Neural progenitor cell (in vitro differentiated cells): ENCODE measurements around the gene INPP5D. TPM values are rescaled to one million over a fixed set of nuclear protein-coding genes. Genes with fewer than 3 reads are reported as not detected.
"Not testable (repeated sequence)": the region's sequence is repeated elsewhere in the genome, so short reads cannot be mapped to it uniquely, and the experiment has no call there.

Source experiments
- DNase-seq: peaks from one replicate; pipeline ENCODE4 v3.0.0-alpha.2; 2016; ENCODE audit warnings: low spot score
- H2AFZ ChIP-seq: fragments of 200-600 bp; sonication (generic); replicated peaks from 2 replicates; pipeline ENCODE4 v1.6.1; 2016; ENCODE audit warnings: antibody characterized with exemption
- H3F3A ChIP-seq: fragments of 200-600 bp; sonication (generic); 2 replicates; pipeline ENCODE4 v1.6.1; 2016; ENCODE audit warnings: antibody characterized with exemption, low read depth
- H3K27ac ChIP-seq: fragments of 200-600 bp; sonication (generic); 2 replicates; pipeline ENCODE4 v1.5.1; 2016; ENCODE audit warnings: mild to moderate bottlenecking
- H3K27me3 ChIP-seq: fragments of 200-600 bp; sonication (generic); 2 replicates; pipeline ENCODE4 v1.6.1; 2016; ENCODE audit warnings: mild to moderate bottlenecking, moderate library complexity
- H3K36me3 ChIP-seq: fragments of 200-600 bp; sonication (generic); 2 replicates; pipeline ENCODE4 v1.5.1; 2016
- H3K4me1 ChIP-seq: fragments of 200-600 bp; sonication (generic); 2 replicates; pipeline ENCODE4 v1.6.1; 2016; ENCODE audit warnings: mixed run types
- H3K4me2 ChIP-seq: fragments of 200-600 bp; sonication (generic); 2 replicates; pipeline ENCODE4 v1.6.1; 2016
- H3K4me3 ChIP-seq: fragments of 200-600 bp; sonication (generic); 2 replicates; pipeline ENCODE4 v1.5.1; 2016
- H3K79me2 ChIP-seq: fragments of 200-600 bp; sonication (generic); 2 replicates; pipeline ENCODE4 v1.6.1; 2016; ENCODE audit warnings: low read depth
- H3K9ac ChIP-seq: fragments of 200-600 bp; sonication (generic); 2 replicates; pipeline ENCODE4 v1.6.1; 2016
- H3K9me3 ChIP-seq: fragments of 200-600 bp; sonication (generic); 2 replicates; pipeline ENCODE4 v1.5.1; 2016; ENCODE audit warnings: low read depth
- H4K20me1 ChIP-seq: fragments of 200-600 bp; sonication (generic); 2 replicates; pipeline ENCODE4 v1.6.1; 2016; ENCODE audit warnings: low read depth
- H3K27ac Mint-ChIP-seq: 3 replicates; pipeline ENCODE4 v1.8.0; 2021; ENCODE audit warnings: mixed read lengths
- H3K27me3 Mint-ChIP-seq: 2 replicates; pipeline ENCODE4 v1.8.0; 2022; ENCODE audit warnings: low read depth, mild to moderate bottlenecking, inconsistent platforms, moderate library complexity, mixed read lengths; ENCODE audit not compliant: insufficient read depth
- H3K36me3 Mint-ChIP-seq: 3 replicates; pipeline ENCODE4 v1.8.0; 2021; ENCODE audit warnings: mixed read lengths
- H3K4me1 Mint-ChIP-seq: 3 replicates; pipeline ENCODE4 v1.8.0; 2021; ENCODE audit warnings: mixed read lengths
- H3K4me3 Mint-ChIP-seq: 3 replicates; pipeline ENCODE4 v1.8.0; 2021; ENCODE audit warnings: mild to moderate bottlenecking, moderate library complexity, mixed read lengths
- H3K9me3 Mint-ChIP-seq: 3 replicates; pipeline ENCODE4 v1.8.0; 2020; ENCODE audit warnings: mixed read lengths
- CTCF ChIP-seq: fragments of 200-600 bp; sonication (generic); IDR thresholded peaks from 2 replicates; pipeline ENCODE4 v1.5.1; 2017; ENCODE audit warnings: antibody characterized with exemption, mild to moderate bottlenecking
- EZH2 ChIP-seq: fragments of 200-600 bp; sonication (generic); IDR thresholded peaks from 2 replicates; pipeline ENCODE4 v1.6.1; 2017; ENCODE audit warnings: antibody characterized with exemption, mild to moderate bottlenecking, moderate library complexity
- EZH2phosphoT487 ChIP-seq: fragments of 200-600 bp; sonication (generic); IDR thresholded peaks from 2 replicates; pipeline ENCODE4 v1.6.1; 2017; ENCODE audit warnings: antibody characterized with exemption
- total RNA-seq: library from RNA; depleted of rRNA; stranded (reverse); fragments of >200 nt; gene quantifications from 2 replicates; pipeline ENCODE4 v1.2.3, GENCODE V29; 2015; ENCODE audit warnings: low replicate concordance

INPP5D gene
- total RNA-seq, 1 donor from 2014 or later: 4.2 TPM

DNA sequence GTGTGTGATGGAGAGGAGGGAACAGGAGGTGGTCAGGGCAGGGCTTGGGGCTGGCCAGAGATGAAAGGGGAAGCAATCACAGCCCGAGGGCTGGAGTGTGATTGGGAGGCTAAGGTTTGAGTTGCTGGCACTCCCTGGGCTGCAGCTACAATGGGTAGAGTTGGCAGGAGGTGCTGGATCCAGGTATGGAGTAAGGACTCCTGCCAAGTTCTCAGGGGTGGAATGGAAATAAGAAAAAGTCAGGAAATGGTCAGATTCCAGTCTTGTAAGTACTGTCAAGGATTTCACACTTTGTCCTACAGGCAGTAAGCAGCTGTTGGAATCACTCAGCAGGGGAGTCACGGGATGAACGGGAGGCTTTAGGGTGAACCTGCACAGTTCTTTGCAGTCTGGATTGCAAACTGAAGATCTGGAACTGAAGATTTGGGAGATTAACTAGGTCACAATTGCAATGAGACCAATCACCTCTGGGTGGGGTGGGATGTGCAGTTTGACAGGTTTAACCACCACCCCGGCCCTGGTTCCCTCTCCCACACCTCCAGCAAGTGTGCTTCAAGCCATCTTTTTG is 10.9 kb upstream of the INPP5D start:
- Mint-ChIP-seq H3K4me1 (peaks cover 19% of the 10 kb centered on the region), H3K4me3 (no peak overlapping the region), H3K36me3 (no peaks in the 10 kb centered on the region), H3K27me3 (peaks cover 13% of the 10 kb centered on the region), H3K27ac (no peak overlapping the region), H3K9me3 (no peaks in the 10 kb centered on the region)
- Histone ChIP-seq H2AFZ (no peak overlapping the region), H3F3A (no peaks in the 10 kb centered on the region), H3K4me1 (peaks cover 9% of the 10 kb centered on the region), H3K4me2 (no peak overlapping the region), H3K9ac (no peak overlapping the region), H4K20me1 (no peaks in the 10 kb centered on the region), H3K9me3 (no peaks in the 10 kb centered on the region), H3K27me3 (peaks cover 41% of the 10 kb centered on the region), H3K4me3 (no peak overlapping the region), H3K36me3 (no peaks in the 10 kb centered on the region), H3K79me2 (no peaks in the 10 kb centered on the region), H3K27ac (no peak overlapping the region)
- TF ChIP-seq EZH2phosphoT487: no peak
- no peak for TF ChIP-seq EZH2
- TF ChIP-seq CTCF: no peak
- DNase-seq: no peak

DNA sequence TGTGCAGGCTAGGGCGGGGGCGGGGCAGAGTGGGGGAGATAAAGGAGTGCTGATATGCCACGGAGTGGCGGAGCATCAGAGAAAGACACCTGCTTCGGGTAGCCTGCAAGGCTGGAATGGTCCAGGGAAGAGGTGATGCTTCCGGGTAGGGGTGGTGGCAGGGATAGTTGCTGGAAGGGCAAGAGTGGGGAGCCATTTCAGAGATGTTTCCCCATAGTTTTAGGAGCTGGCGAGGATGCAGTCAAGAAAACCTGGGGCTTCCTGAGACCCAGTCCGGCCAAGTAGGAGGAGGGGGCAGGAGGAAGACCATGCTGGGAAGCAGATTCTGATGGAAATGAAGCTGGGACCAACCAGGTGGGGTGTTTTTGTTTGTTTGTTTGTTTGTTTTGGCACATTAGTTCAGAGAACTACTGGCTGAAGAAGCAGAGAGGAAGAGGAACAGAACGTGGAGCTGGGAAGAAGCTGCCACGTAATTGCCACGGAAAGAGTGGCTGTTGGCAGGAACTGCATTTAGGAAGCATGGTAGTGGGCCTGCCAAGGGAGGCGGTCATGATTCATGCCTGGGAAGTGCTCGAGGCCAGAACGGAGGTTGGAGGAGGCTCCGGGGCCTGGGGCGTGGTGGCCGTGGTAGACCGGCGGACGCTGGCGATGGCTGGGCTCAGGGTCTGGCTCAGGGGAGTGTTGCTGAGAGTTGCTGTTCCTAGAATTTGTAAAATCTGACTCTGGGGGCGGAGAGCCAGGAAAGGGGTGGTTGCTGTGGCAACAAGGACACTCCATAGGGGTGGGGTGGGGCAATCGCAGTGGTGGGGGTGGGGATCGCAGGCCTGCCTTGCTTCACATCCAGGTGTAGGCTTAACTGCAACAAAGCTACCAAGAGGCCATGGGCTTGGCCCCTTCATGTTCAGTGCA is 8.6 kb upstream of the INPP5D start:
- Histone ChIP-seq H4K20me1 (no peaks in the 10 kb centered on the region), H2AFZ (peak overlapping the region; percentile 99), H3K4me1 (peaks cover 9% of the 10 kb centered on the region), H3K9me3 (no peaks in the 10 kb centered on the region), H3K36me3 (no peaks in the 10 kb centered on the region), H3K27ac (no peak overlapping the region), H3K9ac (no peak overlapping the region), H3K79me2 (no peaks in the 10 kb centered on the region), H3K4me3 (no peak overlapping the region), H3K4me2 (peak overlapping the region; percentile 57), H3F3A (no peaks in the 10 kb centered on the region), H3K27me3 (peaks cover 53% of the 10 kb centered on the region)
- Mint-ChIP-seq H3K27me3 (peaks cover 11% of the 10 kb centered on the region), H3K4me3 (no peak overlapping the region), H3K4me1 (peaks cover 19% of the 10 kb centered on the region), H3K27ac (no peak overlapping the region), H3K36me3 (no peaks in the 10 kb centered on the region), H3K9me3 (no peaks in the 10 kb centered on the region)
- peak; percentile 30 for DNase-seq
- TF ChIP-seq EZH2 (no peak), EZH2phosphoT487 (no peak), CTCF (no peak)

DNA sequence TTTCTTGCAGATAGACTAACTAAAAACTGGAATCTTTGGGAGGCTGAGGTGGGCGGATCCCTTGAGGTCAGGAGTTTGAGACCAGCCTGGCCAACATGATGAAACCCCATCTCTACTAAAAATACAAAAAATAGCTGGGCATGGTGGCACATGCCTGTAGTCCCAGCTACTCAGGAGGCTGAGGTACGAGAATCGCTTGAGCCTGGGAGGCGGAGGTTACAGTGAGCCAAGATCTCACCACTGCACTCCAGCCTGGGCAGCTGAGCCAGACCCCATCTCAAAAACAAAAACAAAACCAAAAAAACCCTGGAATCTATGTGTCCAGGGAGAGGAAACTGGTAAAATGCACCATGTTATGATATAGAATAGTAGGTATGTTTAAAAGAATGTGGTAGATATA is 7.6 kb upstream of the INPP5D start:
- DNase-seq, H3K4me2 ChIP-seq, H3K4me3 Mint-ChIP-seq, H3K27ac ChIP-seq, H3K4me3 ChIP-seq, H3K79me2 ChIP-seq, H3K9ac ChIP-seq, H3K4me1 ChIP-seq, H3F3A ChIP-seq, H3K36me3 Mint-ChIP-seq, H3K9me3 Mint-ChIP-seq, H3K9me3 ChIP-seq, H2AFZ ChIP-seq, H3K36me3 ChIP-seq, H3K27ac Mint-ChIP-seq, H4K20me1 ChIP-seq: not testable (repeated sequence)
- peaks cover 53% of the 10 kb centered on the region for H3K27me3 ChIP-seq
- peaks cover 19% of the 10 kb centered on the region for H3K4me1 Mint-ChIP-seq
- peaks cover 11% of the 10 kb centered on the region for H3K27me3 Mint-ChIP-seq
